Fibroblast of lung (primary cell): ENCODE data around the gene ARHGAP18. TPM values are rescaled to one million over a fixed set of nuclear protein-coding genes. Genes with fewer than 3 reads are reported as not detected.

ENCODE experiments used
- DNase-seq, 2 donors: peaks; one replicate each; pipeline versions ENCODE4 v3.0.0 to v3.0.0-alpha.2; 2010; ENCODE audit warnings: low read depth in 2 of 2
- H2AFZ ChIP-seq: 2 replicates; pipeline ENCODE4 v1.5.1; 2012; ENCODE audit warnings: low read length, control low read depth, inconsistent platforms
- H3K27ac ChIP-seq: 2 replicates; pipeline ENCODE4 v1.5.1; 2011; ENCODE audit warnings: low read length, control low read depth; ENCODE audit not compliant: insufficient read depth
- H3K27me3 ChIP-seq: 2 replicates; pipeline ENCODE4 v1.5.1; 2011; ENCODE audit warnings: mild to moderate bottlenecking, low read length; ENCODE audit not compliant: control insufficient read depth, insufficient read depth
- H3K36me3 ChIP-seq: 2 replicates; pipeline ENCODE4 v1.5.1; 2011; ENCODE audit warnings: low read length; ENCODE audit not compliant: control insufficient read depth, insufficient read depth
- H3K4me1 ChIP-seq: 2 replicates; pipeline ENCODE4 v1.5.1; 2011; ENCODE audit warnings: low read length; ENCODE audit not compliant: control insufficient read depth, insufficient read depth; ENCODE audit errors: extremely low read depth
- H3K4me2 ChIP-seq: 2 replicates; pipeline ENCODE4 v1.5.1; 2011; ENCODE audit warnings: low read length, control low read depth; ENCODE audit not compliant: insufficient read depth; ENCODE audit errors: extremely low read depth
- H3K4me3 ChIP-seq, 4 experiments: fragments of 200-600 bp in 1 of 4; sonication (generic) in 1 of 4; replicated peaks in 1 of 4; 2 replicates each; pipeline ENCODE4 v1.5.1; 2011 to 2016; ENCODE audit warnings: low read length in 4 of 4, low read depth in 3 of 4, mild to moderate bottlenecking in 3 of 4, control low read depth in 2 of 4, inconsistent platforms in 1 of 4, mixed read lengths in 1 of 4; ENCODE audit not compliant: insufficient read depth in 1 of 4; ENCODE audit errors: control extremely low read depth in 1 of 4
- H3K79me2 ChIP-seq: 2 replicates; pipeline ENCODE4 v1.5.1; 2012; ENCODE audit warnings: mild to moderate bottlenecking, low read length, inconsistent platforms; ENCODE audit not compliant: control insufficient read depth, insufficient read depth
- H3K9ac ChIP-seq: 2 replicates; pipeline ENCODE4 v1.5.1; 2011; ENCODE audit warnings: mild to moderate bottlenecking, low read length, control low read depth; ENCODE audit not compliant: insufficient read depth
- H3K9me3 ChIP-seq: 2 replicates; pipeline ENCODE4 v1.5.1; 2012; ENCODE audit warnings: low read depth, low read length; ENCODE audit not compliant: control insufficient read depth, insufficient read depth
- H4K20me1 ChIP-seq: 2 replicates; pipeline ENCODE4 v1.5.1; 2011; ENCODE audit warnings: low read length; ENCODE audit not compliant: control insufficient read depth, insufficient read depth; ENCODE audit errors: extremely low read depth
- CTCF ChIP-seq, 2 donors: IDR thresholded peaks in 1 of 2; conservative IDR thresholded peaks in 1 of 2; 1 replicate in 1 of 2; 2 replicates in 1 of 2; pipeline ENCODE4 v1.5.1; 2011 to 2012; ENCODE audit warnings: low read length in 2 of 2, control low read depth in 1 of 2, inconsistent platforms in 1 of 2, low read depth in 1 of 2, mild to moderate bottlenecking in 1 of 2
- EZH2 ChIP-seq: IDR thresholded peaks from 2 replicates; pipeline ENCODE4 v1.5.1; 2012; ENCODE audit warnings: low read length, control low read depth, mild to moderate bottlenecking; ENCODE audit errors: missing control alignments
- polyA plus RNA-seq, 2 donors: library from polyadenylated mRNA; depleted of rRNA in 1 of 2; stranded (reverse) in 1 of 2; unstranded in 1 of 2; fragments of >200 nt; gene quantifications; 2 replicates each; pipeline ENCODE4 v1.2.1, GENCODE V29; 2011 to 2012; ENCODE audit warnings: missing spikeins in 1 of 2
- total RNA-seq: library from RNA; depleted of rRNA; stranded (reverse); fragments of >200 nt; gene quantifications from 2 replicates; pipeline ENCODE4 v1.2.1, GENCODE V29; 2014

Gene ARHGAP18
- total and polyA plus RNA-seq, 2 donors (not counting 1 experiment from before 2014, with no cell fraction given): 18.6 to 38.3 TPM

GRCh38 chr6:129740013-129740412 is 30.0 kb upstream of the ARHGAP18 start:
- Histone ChIP-seq H2AFZ (no peak overlapping the region), H3K4me1 (peaks cover 7% of the 10 kb centered on the region), H3K4me3 (no peak overlapping the region), H3K79me2 (no peaks in the 10 kb centered on the region), H3K9me3 (no peaks in the 10 kb centered on the region), H3K9ac (no peak overlapping the region), H3K27ac (no peak overlapping the region), H4K20me1 (no peaks in the 10 kb centered on the region), H3K27me3 (no peaks in the 10 kb centered on the region), H3K4me2 (no peak overlapping the region), H3K36me3 (no peaks in the 10 kb centered on the region)
- DNase-seq: no peak
- TF ChIP-seq CTCF (conservative IDR thresholded peaks at IDR 0.05 in 1 of 2, IDR thresholded peaks at IDR 0.05 in 1 of 2; ENCODE audit: low read depth in 1 of 2, low read length in 2 of 2) (no peak), EZH2 (no peak)

- Histone ChIP-seq H3K9me3 (no peaks in the 10 kb centered on the region), H3K9ac (no peak overlapping the region), H3K27me3 (no peaks in the 10 kb centered on the region), H3K4me2 (no peak overlapping the region), H3K79me2 (no peaks in the 10 kb centered on the region), H3K36me3 (no peaks in the 10 kb centered on the region), H4K20me1 (no peaks in the 10 kb centered on the region), H2AFZ (no peak overlapping the region), H3K27ac (no peak overlapping the region), H3K4me3 (no peak overlapping the region), H3K4me1 (peaks cover 3% of the 10 kb centered on the region)
- TF ChIP-seq EZH2: no peak
- DNase-seq: no peak
Observed at GRCh38 chr6:129736105-129736504, 26.1 kb upstream of the ARHGAP18 start.

- no peak overlapping the region for H2AFZ ChIP-seq
- H3K4me2 ChIP-seq: no peak overlapping the region
- H3K9ac ChIP-seq: no peak overlapping the region
- no peaks in the 10 kb centered on the region for H3K36me3 ChIP-seq
- no peak for DNase-seq
- no peaks in the 10 kb centered on the region for H4K20me1 ChIP-seq
- H3K4me3 ChIP-seq: no peak overlapping the region
- H3K4me1 ChIP-seq: peaks cover 3% of the 10 kb centered on the region
- H3K27ac ChIP-seq: no peak overlapping the region
- no peaks in the 10 kb centered on the region for H3K27me3 ChIP-seq
- H3K79me2 ChIP-seq: no peaks in the 10 kb centered on the region
- H3K9me3 ChIP-seq: no peaks in the 10 kb centered on the region
- no peak for TF ChIP-seq CTCF (conservative IDR thresholded peaks at IDR 0.05 in 1 of 2, IDR thresholded peaks at IDR 0.05 in 1 of 2; ENCODE audit: low read depth in 1 of 2, low read length in 2 of 2)
- no peak for TF ChIP-seq EZH2
Observed at GRCh38 chr6:129733290-129733689, 23.3 kb upstream of the ARHGAP18 start.
